ENCODE data around the gene ERBIN.

The ERBIN gene

GRCh38 chr5:66129144-66129543 is 202.8 kb downstream of the ERBIN start:
- no peak for TF ChIP-seq CTCF (IDR thresholded peaks at IDR 0.05; ENCODE audit: insufficient read depth, missing control alignments)
- no peak for DNase-seq (ENCODE audit: insufficient read length, low spot score)
- FAIRE-seq, result no peak

- FAIRE-seq, result no peak
- no peak for DNase-seq (ENCODE audit: insufficient read length, low spot score)
- TF ChIP-seq CTCF (IDR thresholded peaks at IDR 0.05; ENCODE audit: insufficient read depth, missing control alignments), result no peak
These were observed 204.1 kb downstream of the ERBIN start for GRCh38 chr5:66130493-66130892.

Measured in D721Med (cell line).